Peyer's patch (tissue), 4 donors: Measurements from ENCODE around the gene CXCL17.

ENCODE experiments used
- CTCF ChIP-seq, 6 experiments: fragments of 450-650 bp in 4 of 6; fragments of 200-600 bp in 2 of 6; sonication (generic) in 1 of 6; IDR thresholded peaks; one replicate each; pipeline ENCODE4 v1.5.1; 2017 to 2019; ENCODE audit warnings: antibody characterized with exemption in 6 of 6, mild to moderate bottlenecking in 3 of 6, moderate library complexity in 1 of 6
- POLR2A ChIP-seq, 2 donors: fragments of 450-650 bp; IDR thresholded peaks; one replicate each; pipeline ENCODE4 v1.5.1; 2017; ENCODE audit warnings: antibody characterized with exemption in 2 of 2, mild to moderate bottlenecking in 2 of 2, moderate library complexity in 2 of 2

GRCh38 chr19:42380155-42380554 is 62.6 kb downstream of the CXCL17 start:
- TF ChIP-seq POLR2A (IDR thresholded peaks at IDR 0.05) (no peak), CTCF (IDR thresholded peaks at IDR 0.05) (no peak)
